Caco-2 (cell line): Measurements from ENCODE around the gene SLC30A1. TPM values are rescaled to one million over a fixed set of nuclear protein-coding genes. Genes with fewer than 3 reads are reported as not detected.

ENCODE experiments used
- BruUV-seq: library from RNA; stranded (reverse); fragments of 400-500 nt; replicated peaks from 2 replicates; lab custom pipeline; 2021; lab: Mats Ljungman, UMichigan
- CTCF ChIA-PET: fragments of 300-600 bp; sonication (Branson Sonifier 250); formaldehyde crosslinking; loops from one replicate; lab custom pipeline; 2022; ENCODE audit warnings: antibody characterized with exemption; lab: Charles Lee
- POLR2A ChIA-PET: fragments of 300-600 bp; sonication (Branson Sonifier 250); formaldehyde crosslinking; loops from one replicate; lab custom pipeline; 2022; ENCODE audit warnings: antibody characterized with exemption; lab: Charles Lee
- DNase-seq, 2 experiments: peaks; one replicate each; pipeline versions ENCODE4 v3.0.0 to v3.0.0-alpha.2; 2020 to 2022
- H3K27me3 ChIP-seq: replicated peaks from 2 replicates; pipeline ENCODE4 v1.6.0; 2011; ENCODE audit warnings: low read length; ENCODE audit not compliant: control insufficient read depth, insufficient read depth
- H3K36me3 ChIP-seq: 2 replicates; pipeline ENCODE4 v1.5.1; 2011; ENCODE audit warnings: low read length; ENCODE audit not compliant: control insufficient read depth, insufficient read depth
- H3K4me1 ChIP-seq: fragments of 250-450 bp; sonication (Bioruptor Pico); 2 replicates; pipeline ENCODE4 v1.5.1; 2020; ENCODE audit warnings: mild to moderate bottlenecking
- H3K4me3 ChIP-seq: 2 replicates; pipeline ENCODE4 v1.5.1; 2011; ENCODE audit warnings: low read depth, mild to moderate bottlenecking, control low read depth, low read length
- H3K9me3 ChIP-seq: fragments of 250-450 bp; sonication (Bioruptor Pico); 2 replicates; pipeline ENCODE4 v1.5.1; 2020; ENCODE audit warnings: mild to moderate bottlenecking, moderate library complexity
- H3K27ac Mint-ChIP-seq: one replicate; pipeline ENCODE4 v1.8.0; 2022; ENCODE audit warnings: mixed read lengths; ENCODE audit not compliant: unreplicated experiment
- H3K27me3 Mint-ChIP-seq: one replicate; pipeline ENCODE4 v1.8.0; 2022; ENCODE audit warnings: mixed read lengths; ENCODE audit not compliant: insufficient read depth, unreplicated experiment
- H3K36me3 Mint-ChIP-seq: one replicate; pipeline ENCODE4 v1.8.0; 2022; ENCODE audit warnings: mild to moderate bottlenecking, mixed read lengths; ENCODE audit not compliant: insufficient read depth, unreplicated experiment
- H3K4me1 Mint-ChIP-seq: one replicate; pipeline ENCODE4 v1.8.0; 2022; ENCODE audit warnings: low read depth, mixed read lengths; ENCODE audit not compliant: unreplicated experiment
- H3K4me3 Mint-ChIP-seq: one replicate; pipeline ENCODE4 v1.8.0; 2022; ENCODE audit warnings: mild to moderate bottlenecking, moderate library complexity, mixed read lengths; ENCODE audit not compliant: unreplicated experiment
- H3K9me3 Mint-ChIP-seq: one replicate; pipeline ENCODE4 v1.8.0; 2022; ENCODE audit warnings: mixed read lengths; ENCODE audit not compliant: unreplicated experiment
- intact Hi-C: fragments of 100-400 bp; cut with micrococcal nuclease; formaldehyde crosslinking; loops from one replicate; pipeline ENCODE4 v1.10.0; 2022; ENCODE audit not compliant: unreplicated experiment
- total RNA-seq: library from RNA; stranded (reverse); gene quantifications from 2 replicates; pipeline ENCODE4 v1.2.3, GENCODE V29; 2022
- TF ChIP-seq, protein P1 (sequence below), 2 experiments: fragments of 200-600 bp in 1 of 2; IDR thresholded peaks; 1 replicate in 1 of 2; 2 replicates in 1 of 2; pipeline versions ENCODE4 v1.5.1 to v1.8.0; 2011 to 2022; ENCODE audit warnings: antibody characterized with exemption in 1 of 2, control low read depth in 1 of 2, inconsistent platforms in 1 of 2, low read depth in 1 of 2, low read length in 1 of 2, mild to moderate bottlenecking in 1 of 2, moderate library complexity in 1 of 2; ENCODE audit not compliant: insufficient read depth in 1 of 2, severe bottlenecking in 1 of 2, unreplicated experiment in 1 of 2

Gene SLC30A1
- total RNA-seq, 1 experiment from 2014 or later: 26.6 TPM

GRCh38 chr1:211605034-211605433, 26.1 kb upstream of the SLC30A1 start:
- no peak overlapping the region for H3K4me3 ChIP-seq
- Mint-ChIP-seq H3K4me1 (peaks cover 71% of the 10 kb centered on the region), H3K27ac (no peak overlapping the region), H3K9me3 (no peaks in the 10 kb centered on the region), H3K27me3 (no peaks in the 10 kb centered on the region), H3K36me3 (no peaks in the 10 kb centered on the region), H3K4me3 (no peak overlapping the region)
- intact Hi-C loops: no loop called here
- DNase-seq: no peak
- POLR2A ChIA-PET: no interaction called here
- no peaks in the 10 kb centered on the region for H3K36me3 ChIP-seq
- BruUV-seq: no TSS peak
- H3K27me3 ChIP-seq: no peaks in the 10 kb centered on the region
- H3K9me3 ChIP-seq: no peaks in the 10 kb centered on the region
- peaks cover 67% of the 10 kb centered on the region for H3K4me1 ChIP-seq
- TF ChIP-seq, protein P1, sequence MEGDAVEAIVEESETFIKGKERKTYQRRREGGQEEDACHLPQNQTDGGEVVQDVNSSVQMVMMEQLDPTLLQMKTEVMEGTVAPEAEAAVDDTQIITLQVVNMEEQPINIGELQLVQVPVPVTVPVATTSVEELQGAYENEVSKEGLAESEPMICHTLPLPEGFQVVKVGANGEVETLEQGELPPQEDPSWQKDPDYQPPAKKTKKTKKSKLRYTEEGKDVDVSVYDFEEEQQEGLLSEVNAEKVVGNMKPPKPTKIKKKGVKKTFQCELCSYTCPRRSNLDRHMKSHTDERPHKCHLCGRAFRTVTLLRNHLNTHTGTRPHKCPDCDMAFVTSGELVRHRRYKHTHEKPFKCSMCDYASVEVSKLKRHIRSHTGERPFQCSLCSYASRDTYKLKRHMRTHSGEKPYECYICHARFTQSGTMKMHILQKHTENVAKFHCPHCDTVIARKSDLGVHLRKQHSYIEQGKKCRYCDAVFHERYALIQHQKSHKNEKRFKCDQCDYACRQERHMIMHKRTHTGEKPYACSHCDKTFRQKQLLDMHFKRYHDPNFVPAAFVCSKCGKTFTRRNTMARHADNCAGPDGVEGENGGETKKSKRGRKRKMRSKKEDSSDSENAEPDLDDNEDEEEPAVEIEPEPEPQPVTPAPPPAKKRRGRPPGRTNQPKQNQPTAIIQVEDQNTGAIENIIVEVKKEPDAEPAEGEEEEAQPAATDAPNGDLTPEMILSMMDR (IDR thresholded peaks at IDR 0.05; ENCODE audit: insufficient read depth in 1 of 2, low read depth in 1 of 2, low read length in 1 of 2, severe bottlenecking in 1 of 2, unreplicated experiment in 1 of 2): no peak
- CTCF ChIA-PET: interaction anchor here (1.5 to 2.0 kb wide), 2 partner anchors 20 to 25 kb away, joined by 6 to 7 read pairs; no protein-coding TSS in a partner anchor

- Histone ChIP-seq H3K4me3 (no peak overlapping the region), H3K4me1 (peaks cover 62% of the 10 kb centered on the region), H3K27me3 (no peaks in the 10 kb centered on the region), H3K36me3 (no peaks in the 10 kb centered on the region), H3K9me3 (no peaks in the 10 kb centered on the region)
- ChIA-PET POLR2A (no interaction called here), CTCF (interaction anchor here (1.5 to 2.0 kb wide), 2 partner anchors 20 to 25 kb away, joined by 6 to 7 read pairs; no protein-coding TSS in a partner anchor)
- H3K4me1 Mint-ChIP-seq: peaks cover 66% of the 10 kb centered on the region
- no peak for DNase-seq
- no peaks in the 10 kb centered on the region for H3K9me3 Mint-ChIP-seq
- no peaks in the 10 kb centered on the region for H3K36me3 Mint-ChIP-seq
- peak overlapping the region; percentile 32 for H3K27ac Mint-ChIP-seq
- BruUV-seq: no TSS peak
- H3K27me3 Mint-ChIP-seq: no peaks in the 10 kb centered on the region
- H3K4me3 Mint-ChIP-seq: no peak overlapping the region
- TF ChIP-seq, protein P1 (IDR thresholded peaks at IDR 0.05; ENCODE audit: insufficient read depth in 1 of 2, low read depth in 1 of 2, low read length in 1 of 2, severe bottlenecking in 1 of 2, unreplicated experiment in 1 of 2): no peak
- intact Hi-C loops: loop anchor here (1.0 kb wide), 1 partner anchor 21 kb away; no protein-coding TSS in a partner anchor
These were observed 25.6 kb upstream of the SLC30A1 start for GRCh38 chr1:211604548-211604947.

- Histone ChIP-seq H3K9me3 (no peaks in the 10 kb centered on the region), H3K27me3 (no peaks in the 10 kb centered on the region), H3K36me3 (no peaks in the 10 kb centered on the region), H3K4me3 (no peak overlapping the region), H3K4me1 (peaks cover 57% of the 10 kb centered on the region)
- ChIA-PET POLR2A (no interaction called here), CTCF (interaction anchor here (1.2 kb wide), 3 partner anchors 21 to 45 kb away, joined by 4 to 8 read pairs (median 4); no protein-coding TSS in a partner anchor)
- no peak for DNase-seq
- Mint-ChIP-seq H3K4me3 (peak overlapping the region; percentile 14), H3K27me3 (no peaks in the 10 kb centered on the region), H3K36me3 (no peaks in the 10 kb centered on the region), H3K4me1 (peaks cover 62% of the 10 kb centered on the region), H3K9me3 (no peaks in the 10 kb centered on the region), H3K27ac (peak overlapping the region; percentile 32)
- intact Hi-C loops: loop anchor here (1.0 to 2.0 kb wide), 5 partner anchors 10 to 45 kb away; partner anchors contain the start of gene SLC30A1
- TF ChIP-seq, protein P1 (IDR thresholded peaks at IDR 0.05; ENCODE audit: insufficient read depth in 1 of 2, low read depth in 1 of 2, low read length in 1 of 2, severe bottlenecking in 1 of 2, unreplicated experiment in 1 of 2): no peak
- BruUV-seq: no TSS peak
These were observed 24.8 kb upstream of the SLC30A1 start for GRCh38 chr1:211603713-211604112.
